ENCODE data around the gene RAP1GAP2.
"Not testable (repeated sequence)": the region's sequence is repeated elsewhere in the genome, so short reads cannot be mapped to it uniquely, and the experiment has no call there.

The RAP1GAP2 gene

GRCh38 chr17:2796164-2797125 lies at the start of gene RAP1GAP2:
Gene RAP1GAP2 (plus strand): TSS chr17:2796438. CDS start chr17:2796528, 90 bp downstream.
- peak; percentile 45 for DNase-seq (ENCODE audit: low spot score)

- no peak for DNase-seq (ENCODE audit: low spot score)
These were observed 47.0 kb upstream of the RAP1GAP2 start, which contains the start of gene CCDC92B for GRCh38 chr17:2749058-2749783. Gene CCDC92B (minus strand): TSS chr17:2749652. CDS start chr17:2735145, 14,507 bp downstream.

GRCh38 chr17:2749784-2750181 lies 46.5 kb upstream of the RAP1GAP2 start:
- peak; percentile 17 for DNase-seq (ENCODE audit: low spot score)

- DNase-seq (ENCODE audit: low spot score), result no peak
These were observed 45.5 kb upstream of the RAP1GAP2 start for GRCh38 chr17:2750721-2751120.

- no peak for DNase-seq (ENCODE audit: low spot score)
These were observed 44.7 kb upstream of the RAP1GAP2 start for GRCh38 chr17:2751491-2751890.

- no peak for DNase-seq (ENCODE audit: low spot score)
These were observed 40.1 kb upstream of the RAP1GAP2 start for GRCh38 chr17:2755891-2756724.

- no peak for DNase-seq (ENCODE audit: low spot score)
These were observed 37.4 kb upstream of the RAP1GAP2 start for GRCh38 chr17:2758870-2759269.

- DNase-seq (ENCODE audit: low spot score), result no peak
These were observed 26.1 kb upstream of the RAP1GAP2 start for GRCh38 chr17:2770129-2770528.

- DNase-seq (ENCODE audit: low spot score), result no peak
These were observed 21.0 kb upstream of the RAP1GAP2 start for GRCh38 chr17:2775206-2775605.

- no peak for DNase-seq (ENCODE audit: low spot score)
These were observed 19.5 kb upstream of the RAP1GAP2 start for GRCh38 chr17:2776589-2777241.

- DNase-seq (ENCODE audit: low spot score), result no peak
These were observed 18.9 kb upstream of the RAP1GAP2 start for GRCh38 chr17:2777242-2777867.

- DNase-seq (ENCODE audit: low spot score), result no peak
These were observed 17.7 kb upstream of the RAP1GAP2 start for GRCh38 chr17:2778489-2778888.

GRCh38 chr17:2779545-2779944 lies 16.7 kb upstream of the RAP1GAP2 start:
- DNase-seq (ENCODE audit: low spot score), result no peak

GRCh38 chr17:2780256-2780655 lies 16.0 kb upstream of the RAP1GAP2 start:
- DNase-seq (ENCODE audit: low spot score), result no peak

- DNase-seq (ENCODE audit: low spot score), result no peak
These were observed 15.2 kb upstream of the RAP1GAP2 start for GRCh38 chr17:2780931-2781454.

- DNase-seq (ENCODE audit: low spot score), result not testable (repeated sequence)
These were observed 14.6 kb upstream of the RAP1GAP2 start for GRCh38 chr17:2781598-2781997.

- DNase-seq (ENCODE audit: low spot score), result no peak
These were observed 14.2 kb upstream of the RAP1GAP2 start for GRCh38 chr17:2782055-2782454.

- no peak for DNase-seq (ENCODE audit: low spot score)
These were observed 12.8 kb upstream of the RAP1GAP2 start for GRCh38 chr17:2783310-2784030.

GRCh38 chr17:2784864-2785263 lies 11.4 kb upstream of the RAP1GAP2 start:
- DNase-seq (ENCODE audit: low spot score), result no peak

GRCh38 chr17:2785376-2785775 lies 10.9 kb upstream of the RAP1GAP2 start:
- not testable (repeated sequence) for DNase-seq (ENCODE audit: low spot score)
